Stimulated activated CD4-positive, alpha-beta T cell treated with anti-CD3 and anti-CD28 coated beads, Interleukin-12 subunit alpha, Interleukin-12 subunit beta, amount 100 ng/mL, for 24 hours (primary cell): ENCODE data around the gene MAB21L4.

ENCODE experiments used
- DNase-seq, 2 experiments: peaks; one replicate each; pipeline ENCODE4 v3.0.0-alpha.2; 2020; ENCODE audit warnings: low read depth in 2 of 2

MAB21L4 gene

GRCh38 chr2:240925191-240925567, 29.2 kb upstream of the MAB21L4 start:
- no peak for DNase-seq

GRCh38 chr2:240922982-240923537, 27.1 kb upstream of the MAB21L4 start:
- DNase-seq = no peak

GRCh38 chr2:240922245-240922981, 26.5 kb upstream of the MAB21L4 start:
- no peak for DNase-seq

- no peak for DNase-seq
Measured at GRCh38 chr2:240921995-240922244, 26.0 kb upstream of the MAB21L4 start.

GRCh38 chr2:240921311-240921994, 25.5 kb upstream of the MAB21L4 start:
- no peak for DNase-seq

- DNase-seq = no peak
Measured at GRCh38 chr2:240920783-240921231, 24.9 kb upstream of the MAB21L4 start.

GRCh38 chr2:240919786-240920782, 24.1 kb upstream of the MAB21L4 start:
- DNase-seq = no peak

GRCh38 chr2:240919161-240919781, 23.3 kb upstream of the MAB21L4 start:
- no peak for DNase-seq

GRCh38 chr2:240918258-240919091, 22.5 kb upstream of the MAB21L4 start:
- no peak for DNase-seq

- DNase-seq = no peak
Measured at GRCh38 chr2:240917684-240918257, 21.8 kb upstream of the MAB21L4 start.

- DNase-seq = no peak
Measured at GRCh38 chr2:240917009-240917683, 21.2 kb upstream of the MAB21L4 start.

- no peak for DNase-seq
Measured at GRCh38 chr2:240916571-240917008, 20.6 kb upstream of the MAB21L4 start.

- no peak for DNase-seq
Measured at GRCh38 chr2:240915526-240916341, 19.8 kb upstream of the MAB21L4 start.

- no peak for DNase-seq
Measured at GRCh38 chr2:240914645-240915525, 18.9 kb upstream of the MAB21L4 start.

- peak; percentile 19 to 59 for DNase-seq
Measured at GRCh38 chr2:240913810-240914644, 18.1 kb upstream of the MAB21L4 start.

GRCh38 chr2:240912878-240913809, 17.2 kb upstream of the MAB21L4 start:
- no peak for DNase-seq
